ENCODE results near the gene UBAC1.
"Not testable (repeated sequence)": the region's sequence is repeated elsewhere in the genome, so short reads cannot be mapped to it uniquely, and the experiment has no call there.

UBAC1 gene

DNA sequence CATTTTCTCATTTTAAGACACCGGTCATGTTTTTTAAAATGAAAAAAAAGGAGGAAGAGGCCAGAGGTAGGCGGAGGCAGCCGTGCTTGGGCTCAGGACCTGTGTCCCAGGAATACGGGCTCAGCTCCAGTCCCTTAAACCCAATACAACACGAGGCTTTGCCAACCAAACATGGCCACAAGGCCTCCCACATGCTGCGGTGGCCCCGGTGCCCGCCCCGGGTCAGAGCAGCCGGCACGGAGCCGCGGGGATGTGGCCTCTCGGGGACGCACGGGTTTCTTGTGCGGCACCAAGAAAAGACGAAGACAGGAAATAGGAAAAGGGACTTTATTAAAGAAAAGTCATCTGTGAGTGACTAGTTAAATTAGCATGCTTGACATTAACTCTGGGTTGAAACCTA is 28.5 kb downstream of the UBAC1 start:
- DNase-seq = no peak

- no peak for DNase-seq
These were observed 29.8 kb downstream of the UBAC1 start for GRCh38 chr9:135931349-135931820.

DNA sequence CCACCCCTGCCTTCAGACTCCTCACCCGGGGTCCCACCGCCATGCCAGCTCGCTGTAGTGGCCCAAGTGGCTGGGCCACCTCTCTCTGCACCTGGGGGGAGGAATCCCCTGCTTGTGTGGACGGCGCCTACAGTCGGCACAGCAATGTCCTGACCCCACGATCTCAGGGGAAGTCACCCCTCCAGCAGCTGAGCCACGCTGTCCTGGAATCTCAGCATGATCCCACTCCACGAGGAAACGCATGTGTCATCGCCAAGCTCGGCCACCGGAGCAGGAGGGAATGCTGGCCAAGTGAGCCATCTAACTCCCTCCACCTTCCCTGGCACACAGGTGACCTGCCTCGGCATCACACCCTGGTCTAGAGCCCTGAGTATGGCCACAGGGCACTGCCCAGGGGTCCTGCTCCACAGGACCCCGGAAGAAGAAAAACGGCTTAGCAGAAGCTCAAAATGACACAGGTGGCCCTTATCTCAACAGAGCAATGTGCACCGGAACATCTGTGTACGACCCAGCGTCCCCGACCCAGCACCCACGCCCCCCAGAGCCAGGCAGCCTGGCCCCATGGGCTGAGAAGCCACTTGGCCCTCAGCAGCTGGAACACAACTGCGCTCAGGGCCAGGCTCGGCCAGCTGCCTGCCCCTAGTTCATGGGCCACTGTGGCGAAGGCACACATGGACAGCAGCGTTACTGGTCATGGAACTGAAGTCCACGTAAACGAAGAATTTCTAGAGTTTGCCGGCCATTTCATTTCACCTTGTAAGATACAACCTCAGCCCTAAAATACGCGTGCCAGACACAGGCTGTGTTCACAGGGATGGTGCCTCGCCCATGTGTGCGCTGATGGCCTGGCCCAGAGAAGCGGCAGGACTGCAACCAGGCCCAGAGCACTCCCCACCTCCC is 30.5 kb downstream of the UBAC1 start:
- DNase-seq = no peak

- DNase-seq = no peak
These were observed 31.3 kb downstream of the UBAC1 start for GRCh38 chr9:135929656-135930445.

DNA sequence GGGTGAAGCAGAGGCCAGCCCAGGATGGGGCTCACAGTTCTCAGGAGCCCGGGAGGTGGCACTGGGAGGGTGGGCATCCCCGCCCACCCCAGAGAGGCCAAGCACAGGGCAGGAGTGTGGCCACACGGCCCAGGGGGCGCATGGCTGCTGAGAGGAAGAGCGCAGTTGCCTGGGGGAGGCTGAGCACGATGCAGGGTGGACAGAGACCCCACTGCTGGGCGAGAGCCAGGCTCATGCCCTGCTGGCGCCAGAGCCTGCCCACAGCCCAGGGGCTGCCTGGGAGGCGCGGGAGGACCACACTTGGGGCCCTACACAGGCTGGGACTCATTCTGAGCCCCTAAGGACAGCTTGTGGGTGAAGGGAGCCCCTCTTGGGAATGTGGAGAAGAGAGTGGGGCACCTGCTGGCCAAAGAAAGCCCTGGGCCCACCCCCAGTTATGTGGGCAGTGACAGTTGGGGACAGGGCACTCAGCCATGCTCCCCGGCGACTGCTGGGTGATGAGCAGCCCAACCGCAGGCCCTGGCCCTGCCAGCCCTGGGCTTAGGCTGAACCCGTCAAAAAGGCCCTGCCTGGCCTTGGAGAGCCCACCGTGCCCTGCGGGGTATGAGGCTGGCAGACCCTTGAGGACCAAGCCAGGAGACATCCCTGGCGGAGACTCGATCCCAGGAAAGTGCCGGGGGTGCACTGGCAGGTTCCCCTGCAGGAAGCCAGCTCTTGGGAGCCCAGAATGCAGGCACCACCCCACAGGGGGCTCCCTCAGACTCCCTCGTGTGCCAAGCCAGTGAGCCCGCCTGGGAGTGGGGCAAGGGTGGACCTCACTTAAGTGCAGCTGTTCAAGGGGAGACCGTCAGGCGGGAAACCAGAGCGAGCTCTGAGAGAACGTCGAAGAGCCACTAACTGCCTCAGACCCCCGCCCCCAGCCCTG is 32.2 kb downstream of the UBAC1 start:
- DNase-seq = no peak

DNA sequence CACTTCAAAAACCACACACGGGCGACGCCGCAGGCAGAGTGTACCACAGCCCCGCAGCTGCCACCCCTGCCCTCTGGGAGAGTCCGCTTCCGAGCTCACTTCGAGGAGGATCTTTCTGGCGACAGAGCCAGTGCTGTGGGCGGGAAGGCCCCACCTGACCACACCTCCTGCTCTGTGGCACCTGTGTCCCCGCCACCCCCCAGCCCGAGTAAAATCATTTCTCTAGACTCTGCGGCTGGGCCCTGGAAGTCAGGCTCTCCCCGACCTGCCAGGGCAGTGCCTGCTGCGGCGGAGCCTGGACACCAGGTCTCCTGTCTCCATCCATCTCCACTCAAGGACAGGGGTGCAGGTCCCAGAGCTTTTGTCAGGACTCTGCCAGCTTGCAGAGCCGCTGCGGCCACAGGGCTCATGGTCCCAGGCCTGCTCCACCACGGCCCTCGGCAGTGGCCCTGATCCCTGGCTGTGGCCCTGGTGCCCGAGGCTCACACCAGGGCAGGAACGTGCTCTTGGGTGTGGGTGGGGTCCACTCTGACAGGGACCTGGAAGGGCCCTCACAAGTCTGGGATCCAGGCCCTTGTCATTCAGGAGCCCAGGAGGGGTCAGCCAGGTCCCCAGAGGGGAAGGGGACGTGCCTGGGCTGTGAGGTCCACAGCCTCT is 33.0 kb downstream of the UBAC1 start:
- no peak for DNase-seq

GRCh38 chr9:135927195-135928013 is 33.8 kb downstream of the UBAC1 start:
- no peak for DNase-seq

DNA sequence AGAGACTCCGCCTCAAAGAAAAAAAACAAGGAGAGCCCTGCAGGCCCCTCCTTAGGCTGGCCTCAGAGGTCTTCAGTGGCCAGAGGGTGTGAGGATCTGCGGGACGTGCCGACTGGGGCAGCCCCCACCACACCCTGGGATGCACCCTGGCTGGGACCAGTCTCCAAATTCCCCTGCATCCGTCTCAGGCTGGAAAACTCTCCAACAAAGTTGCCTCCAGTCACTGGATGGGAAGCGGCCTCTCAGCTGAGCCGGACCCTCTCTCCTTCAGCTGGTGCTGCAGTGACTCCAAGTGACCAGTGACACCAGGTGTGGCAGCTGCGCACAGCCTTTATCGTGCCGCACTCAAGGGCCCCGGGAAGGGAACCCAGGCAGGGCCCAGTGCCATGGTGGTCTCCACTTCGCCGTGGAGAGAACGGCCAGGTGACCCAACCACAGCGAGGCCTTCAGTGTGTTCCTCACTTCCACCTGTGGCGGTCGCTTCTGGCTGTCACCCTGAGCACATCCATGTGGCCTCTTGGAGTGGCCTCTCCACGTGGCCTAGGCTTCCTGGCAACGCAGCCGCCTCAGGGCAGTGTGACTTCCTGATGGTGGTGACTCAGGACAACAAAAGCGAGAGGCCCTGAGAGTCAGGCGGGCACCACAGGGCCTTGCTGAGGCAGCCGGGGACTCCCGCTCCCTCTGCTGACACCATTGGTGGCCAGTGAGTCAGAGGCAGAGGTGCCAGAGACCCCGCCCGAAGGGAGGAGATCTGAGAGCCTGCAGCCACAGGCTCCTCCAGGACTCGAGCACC is 34.6 kb downstream of the UBAC1 start:
- DNase-seq = no peak

- DNase-seq = no peak
These were observed 35.6 kb downstream of the UBAC1 start for GRCh38 chr9:135925496-135926133.

DNA sequence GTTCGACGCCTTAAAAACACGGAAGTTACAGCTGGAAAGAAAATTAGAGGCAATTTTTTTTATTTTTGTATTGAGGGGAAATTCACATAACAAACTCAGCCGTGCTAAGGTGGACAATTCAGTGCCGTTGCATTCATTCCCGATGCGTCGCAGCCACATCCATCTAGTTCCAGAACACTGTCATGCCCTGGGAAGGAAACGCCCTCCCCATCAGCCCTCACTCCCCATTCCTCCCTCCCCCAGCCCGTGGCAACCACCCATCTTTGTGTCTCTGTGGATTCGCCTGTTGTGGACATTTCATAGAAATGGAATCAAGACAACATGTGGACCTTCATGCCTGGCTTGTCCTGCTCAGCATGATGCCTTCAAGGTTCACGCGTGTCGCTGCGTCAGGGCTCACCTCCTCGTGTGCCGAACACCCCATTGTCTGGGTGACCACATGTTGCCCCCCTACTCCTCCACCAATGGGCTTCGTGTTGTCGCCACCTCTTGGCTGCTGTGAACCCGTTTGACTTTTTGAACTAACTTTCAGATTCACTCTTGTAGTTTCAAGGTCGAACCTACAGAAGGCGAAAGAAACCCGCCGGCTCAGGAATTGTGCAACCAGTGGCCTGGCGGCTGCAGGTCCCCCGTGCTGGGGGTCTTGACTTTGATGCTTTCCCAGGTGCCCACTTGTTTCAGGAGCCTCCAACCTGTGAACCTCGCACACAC is 36.4 kb downstream of the UBAC1 start:
- DNase-seq = no peak

DNA sequence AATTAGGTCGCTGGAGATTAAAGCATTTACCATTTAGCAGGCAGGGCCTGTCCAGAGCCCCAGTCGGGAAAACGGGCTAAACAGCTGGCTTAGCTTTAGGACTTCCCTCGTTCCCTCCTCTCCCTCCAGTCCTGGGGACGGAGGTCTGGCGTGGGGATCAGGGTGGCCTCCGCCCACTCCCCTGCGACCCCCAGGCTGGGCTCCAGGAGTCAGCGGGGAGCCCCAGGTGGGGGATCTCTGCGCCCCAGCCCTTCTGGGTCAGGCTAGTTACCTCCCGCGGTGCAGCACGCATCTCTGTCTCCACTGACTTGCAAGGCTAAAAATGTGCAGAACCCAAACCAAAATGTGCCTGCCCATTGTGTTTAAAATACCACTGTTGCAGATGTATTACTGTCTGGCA is 37.7 kb downstream of the UBAC1 start:
- DNase-seq = no peak

- no peak for DNase-seq
These were observed 39.3 kb downstream of the UBAC1 start for GRCh38 chr9:135921749-135922310.

DNA sequence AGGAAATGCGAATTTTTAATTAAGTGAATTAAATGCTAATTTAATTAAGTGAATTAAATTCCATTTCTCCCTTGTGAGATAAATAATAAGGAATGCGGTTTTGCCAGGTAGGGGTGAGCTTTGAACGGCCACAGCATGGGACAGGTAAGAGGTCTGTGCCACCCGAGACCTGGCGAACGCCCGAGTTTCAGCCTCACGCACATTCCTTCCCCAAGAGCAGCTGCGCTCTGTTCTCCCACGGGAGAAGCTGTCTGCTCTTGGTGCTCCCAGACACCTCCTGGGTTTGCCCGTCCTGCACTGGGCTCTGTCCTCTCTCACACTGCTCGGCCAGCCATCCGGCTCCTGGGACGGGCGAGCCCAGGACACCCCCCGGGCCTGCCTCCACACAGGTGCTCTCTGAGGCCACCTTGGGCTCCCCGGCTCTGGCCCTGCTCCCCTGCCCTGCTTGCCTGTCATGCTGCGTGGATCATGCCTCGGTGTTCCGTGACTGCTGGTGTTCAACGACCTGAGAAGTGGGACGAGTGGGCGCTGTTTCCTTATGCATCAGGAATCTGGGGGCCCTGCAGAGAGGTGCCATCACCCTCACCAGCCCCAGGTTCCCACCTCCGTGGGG is 40.1 kb downstream of the UBAC1 start:
- no peak for DNase-seq

DNA sequence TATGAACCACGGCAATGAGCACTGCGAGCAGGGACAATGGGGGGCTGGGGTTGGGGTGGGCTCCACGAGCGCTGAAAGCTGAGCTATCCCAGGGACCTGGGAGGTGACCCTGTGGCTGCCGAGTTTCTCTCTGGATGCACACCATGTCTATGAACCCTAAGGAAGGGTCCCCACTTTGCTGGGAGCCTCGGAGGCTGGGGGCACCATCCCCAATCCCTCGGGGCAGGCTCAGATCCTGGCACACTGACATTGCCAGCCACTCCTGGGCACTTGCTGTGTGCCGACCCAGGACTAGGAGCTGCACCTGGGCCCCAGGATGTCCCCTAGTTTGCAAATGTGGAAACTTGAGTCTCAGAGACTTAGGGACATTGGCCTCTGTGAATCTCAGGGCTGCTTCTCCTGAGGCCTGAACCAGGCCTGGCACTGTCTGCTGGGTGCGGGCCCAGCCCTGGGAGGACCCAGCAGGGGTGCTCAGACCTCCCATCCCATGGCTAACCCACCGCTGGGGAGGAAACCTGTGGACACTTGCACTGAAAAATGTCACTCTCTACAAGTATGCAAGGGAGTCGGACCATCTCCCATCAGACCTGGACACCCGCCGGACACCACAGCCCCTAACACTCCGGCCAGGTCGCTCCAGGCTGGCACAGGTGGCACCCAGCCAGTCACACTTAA is 40.8 kb downstream of the UBAC1 start:
- DNase-seq = no peak

- no peak for DNase-seq
These were observed 41.8 kb downstream of the UBAC1 start for GRCh38 chr9:135919318-135919890.

DNA sequence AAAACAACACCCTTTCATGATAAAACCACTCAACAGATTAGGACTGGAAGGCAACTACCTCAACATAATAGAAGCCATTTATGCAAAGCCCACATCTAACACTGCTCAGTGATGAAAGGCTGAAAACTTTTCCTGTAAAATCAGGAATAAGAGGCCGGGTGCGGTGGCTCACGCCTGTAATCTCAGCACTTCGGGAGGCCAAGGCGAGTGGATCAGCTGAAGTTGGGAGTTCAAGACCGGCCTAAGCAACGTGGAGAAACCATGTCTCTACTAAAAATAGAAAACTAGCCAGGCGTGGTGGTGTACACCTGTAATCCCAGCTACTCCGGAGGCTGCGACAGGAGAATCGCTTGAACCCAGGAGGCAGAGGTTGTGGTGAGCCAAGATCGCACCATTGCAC is 44.9 kb downstream of the UBAC1 start:
- not testable (repeated sequence) for DNase-seq

GRCh38 chr9:135914921-135915320 is 46.3 kb downstream of the UBAC1 start:
- no peak for DNase-seq
